HG03196 (cell line): ENCODE results near the gene C19orf12.
"Not testable (repeated sequence)": the region's sequence is repeated elsewhere in the genome, so short reads cannot be mapped to it uniquely, and the experiment has no call there.

Experiments used
- ATAC-seq: cut with Tn5 transposase; IDR thresholded peaks from one replicate; pipeline ENCODE4 v1.9.1; 2021; ENCODE audit not compliant: unreplicated experiment

C19orf12 gene

GRCh38 chr19:29677001-29677817 is 37.9 kb downstream of the C19orf12 start:
- no peak for ATAC-seq

GRCh38 chr19:29676586-29676985 is 38.5 kb downstream of the C19orf12 start:
- ATAC-seq = no peak

- ATAC-seq = no peak
Observed at GRCh38 chr19:29675650-29676186, 39.3 kb downstream of the C19orf12 start.

DNA sequence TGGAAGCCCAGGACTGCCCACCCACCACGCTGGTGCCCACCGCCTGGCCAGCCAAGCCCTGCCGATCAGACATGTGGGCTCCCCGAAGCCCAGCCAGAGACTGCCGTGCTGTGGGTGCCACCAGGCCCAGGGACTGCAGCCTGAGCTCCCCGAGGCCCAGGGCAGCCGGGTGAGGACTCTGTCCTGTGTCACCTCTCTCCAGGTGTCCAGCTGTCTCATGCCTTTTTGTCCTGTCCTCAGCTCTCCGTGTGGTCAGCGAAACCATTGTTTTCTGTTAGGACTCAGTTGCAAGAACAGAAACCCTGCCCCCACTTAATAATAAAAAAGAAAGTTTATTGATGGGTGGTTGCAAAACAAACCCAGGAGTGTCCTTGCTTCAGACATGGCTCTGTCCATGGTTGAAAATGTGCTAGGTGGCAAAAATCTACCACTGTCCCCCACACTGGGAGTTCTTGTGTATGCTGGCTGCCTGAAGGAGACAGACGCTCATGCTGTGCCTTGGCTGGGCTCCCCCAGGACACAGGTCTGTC is 39.9 kb downstream of the C19orf12 start:
- no peak for ATAC-seq

DNA sequence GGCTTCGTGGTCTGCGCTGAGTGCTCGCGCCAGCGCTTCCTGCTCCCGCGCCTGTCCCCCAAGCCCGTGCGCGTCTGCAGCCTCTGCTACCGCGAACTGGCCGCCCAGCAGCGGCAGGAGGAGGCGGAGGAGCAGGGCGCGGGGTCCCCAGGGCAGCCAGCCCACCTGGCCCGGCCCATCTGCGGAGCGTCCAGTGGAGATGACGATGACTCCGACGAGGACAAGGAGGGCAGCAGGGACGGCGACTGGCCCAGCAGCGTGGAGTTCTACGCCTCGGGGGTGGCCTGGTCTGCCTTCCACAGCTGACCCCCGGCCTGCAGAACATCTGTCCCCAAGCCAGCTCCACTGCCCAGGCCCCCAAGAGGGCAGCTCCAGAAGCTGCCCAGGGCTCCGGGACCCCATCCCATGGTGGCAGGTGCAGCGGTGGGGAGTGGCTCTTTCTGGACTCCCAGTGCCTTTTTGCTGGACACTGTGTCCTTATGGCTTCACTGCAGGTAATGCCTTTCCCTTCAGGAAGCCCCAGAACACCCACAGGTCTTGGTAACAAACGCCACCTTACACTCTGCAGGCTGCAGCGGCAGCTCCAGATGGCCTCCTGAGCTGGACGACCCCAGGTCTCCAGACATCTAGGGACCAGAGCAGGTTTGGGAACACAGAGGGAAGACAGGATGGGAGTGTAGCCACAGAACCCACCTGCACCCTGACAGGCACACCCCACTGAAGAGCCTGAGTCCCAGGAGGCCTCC is 40.5 kb downstream of the C19orf12 start:
- no peak for ATAC-seq

DNA sequence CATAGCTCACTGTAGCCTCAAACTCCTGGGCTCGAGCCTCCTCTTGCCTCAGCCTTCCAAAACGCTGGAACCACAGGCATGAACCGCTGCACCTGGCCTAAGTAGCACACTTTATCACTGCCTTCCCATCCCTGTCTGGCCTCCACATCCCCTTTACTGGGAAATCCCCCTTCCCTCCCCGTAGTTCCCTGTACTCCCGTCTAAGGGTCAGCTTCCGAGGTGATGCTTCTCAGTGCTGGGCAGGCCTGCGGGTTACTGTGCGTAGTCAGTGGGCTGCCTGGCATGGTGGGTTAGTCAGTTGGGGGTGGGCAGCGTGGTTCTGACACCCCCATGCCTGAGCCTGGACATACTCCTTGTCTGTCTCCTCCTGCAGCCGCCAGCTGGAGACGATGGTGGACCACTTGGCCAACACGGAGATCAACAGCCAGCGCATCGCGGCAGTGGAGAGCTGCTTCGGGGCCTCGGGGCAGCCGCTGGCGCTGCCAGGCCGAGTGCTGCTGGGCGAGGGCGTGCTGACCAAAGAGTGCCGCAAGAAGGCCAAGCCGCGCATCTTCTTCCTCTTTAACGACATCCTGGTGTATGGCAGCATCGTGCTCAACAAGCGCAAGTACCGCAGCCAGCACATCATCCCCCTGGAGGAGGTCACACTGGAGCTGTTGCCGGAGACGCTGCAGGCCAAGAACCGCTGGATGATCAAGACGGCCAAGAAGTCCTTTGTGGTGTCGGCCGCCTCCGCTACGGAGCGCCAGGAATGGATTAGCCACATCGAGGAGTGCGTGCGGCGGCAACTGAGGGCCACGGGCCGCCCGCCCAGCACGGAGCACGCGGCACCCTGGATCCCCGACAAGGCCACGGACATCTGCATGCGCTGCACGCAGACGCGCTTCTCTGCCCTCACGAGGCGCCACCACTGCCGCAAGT is 41.4 kb downstream of the C19orf12 start:
- ATAC-seq = no peak

- ATAC-seq = peak; percentile 41
Observed at GRCh38 chr19:29672933-29673336, 42.1 kb downstream of the C19orf12 start.

DNA sequence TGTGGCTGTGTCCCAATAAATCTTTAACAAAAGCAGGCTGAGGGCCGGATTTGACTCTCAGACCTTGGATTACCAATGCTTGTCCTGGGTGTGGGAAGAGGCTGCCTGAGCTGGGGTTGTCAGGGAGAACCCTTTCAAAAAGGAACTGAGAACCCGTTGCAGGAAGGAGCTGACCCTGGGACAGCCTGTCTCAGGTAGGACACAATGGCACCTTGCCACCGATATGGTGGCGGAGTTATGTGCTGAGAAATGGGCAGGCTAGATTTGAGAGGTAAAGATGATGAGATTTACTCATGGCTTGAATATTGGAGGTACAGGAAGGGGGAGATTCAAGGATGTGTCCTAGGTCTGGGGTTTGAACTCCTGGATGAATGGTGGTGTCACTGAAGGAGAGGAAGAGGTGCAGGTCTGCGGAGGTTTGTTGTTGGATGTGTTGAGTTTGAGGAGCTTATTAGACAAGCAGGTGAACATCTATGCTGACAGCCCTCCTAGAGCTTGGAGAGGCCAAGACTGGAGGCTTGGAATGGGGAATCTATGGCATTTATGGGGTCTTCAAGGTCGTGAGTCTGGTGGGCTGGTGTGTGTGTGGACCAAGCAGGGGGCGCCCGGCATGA is 42.6 kb downstream of the C19orf12 start:
- ATAC-seq = no peak

GRCh38 chr19:29671393-29672160 is 43.5 kb downstream of the C19orf12 start:
- ATAC-seq = peak; percentile 52

DNA sequence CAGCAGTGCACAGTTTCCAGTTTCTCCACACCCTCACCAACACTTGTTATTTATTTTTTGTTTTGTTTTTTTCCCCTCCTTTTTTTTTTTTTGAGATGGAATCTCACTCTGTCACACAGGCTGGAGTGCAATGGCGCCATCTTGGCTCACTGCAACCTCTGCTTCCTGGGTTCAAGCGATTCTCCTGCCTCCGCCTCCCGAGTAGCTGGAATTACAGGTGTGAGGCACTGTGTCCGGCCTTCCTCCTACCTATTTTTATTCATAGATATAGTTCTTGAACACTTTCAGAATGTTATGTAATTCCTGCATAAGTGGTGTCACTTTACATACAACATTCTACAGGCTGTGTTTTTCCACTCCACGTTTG is 44.1 kb downstream of the C19orf12 start:
- ATAC-seq = not testable (repeated sequence)

- ATAC-seq = no peak
Observed at GRCh38 chr19:29670255-29670654, 44.8 kb downstream of the C19orf12 start.

DNA sequence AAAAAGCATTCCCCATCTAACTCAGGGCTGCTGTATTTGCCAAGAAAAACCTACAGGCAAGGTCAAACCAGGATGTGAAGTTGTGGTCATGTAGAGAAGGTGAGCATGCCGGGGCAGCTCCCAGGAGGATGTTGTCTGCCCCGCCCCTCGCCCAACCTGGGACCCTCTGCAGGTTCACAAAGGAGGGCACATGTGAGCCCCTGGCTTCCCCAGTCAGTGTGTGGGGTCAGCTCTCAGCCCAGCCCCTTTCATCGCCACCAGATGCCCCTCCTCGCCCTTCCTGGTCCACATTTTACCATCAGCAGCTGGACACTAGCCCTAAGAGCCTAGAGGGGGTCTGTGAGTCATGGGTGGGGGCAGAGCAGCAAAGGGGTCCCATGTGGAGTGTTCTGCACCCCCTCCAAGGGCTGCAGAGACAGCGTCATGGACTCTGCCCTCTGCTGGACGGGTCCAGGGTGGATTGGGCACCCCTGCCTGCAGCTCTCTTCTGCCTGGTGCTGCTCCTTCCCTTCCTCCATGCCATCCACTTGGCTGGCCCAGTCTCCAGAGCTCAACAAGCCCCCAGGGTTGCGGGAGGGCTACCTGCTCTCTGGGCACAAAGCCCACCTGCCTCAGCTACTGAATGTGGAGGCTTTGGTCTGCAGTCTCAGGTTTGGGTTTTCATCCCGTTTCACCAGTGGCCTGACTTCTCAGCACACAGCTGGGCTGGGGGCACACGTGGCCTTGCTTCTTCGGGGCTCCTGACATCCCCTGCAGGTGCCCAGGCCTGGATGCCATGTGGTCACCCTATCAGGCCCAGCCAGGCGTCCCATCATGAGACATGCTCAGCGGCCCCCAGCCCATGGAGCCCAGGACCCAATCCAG is 46.1 kb downstream of the C19orf12 start:
- no peak for ATAC-seq

DNA sequence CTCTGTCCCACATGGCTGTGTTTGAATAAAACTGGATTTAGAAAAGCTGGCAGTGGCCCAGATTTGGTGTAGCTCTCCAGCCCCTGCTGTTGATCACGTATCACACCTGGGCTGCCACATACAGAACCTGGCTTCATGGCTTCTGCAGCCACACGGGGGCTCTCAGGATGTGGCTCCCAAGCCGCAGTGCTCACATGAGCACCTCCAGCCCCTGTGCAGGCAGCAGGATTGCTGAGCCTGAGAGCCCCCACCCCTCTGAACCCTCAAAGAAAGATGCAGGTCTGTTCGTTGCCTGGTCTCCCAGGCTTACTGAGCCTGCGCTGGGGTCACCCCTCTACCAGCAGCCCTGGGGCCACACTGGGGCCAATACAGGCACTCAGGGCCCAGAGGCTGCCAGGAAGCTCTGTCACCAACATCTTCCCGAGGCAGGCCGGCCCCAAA is 47.1 kb downstream of the C19orf12 start:
- no peak for ATAC-seq

GRCh38 chr19:29667387-29667783 is 47.7 kb downstream of the C19orf12 start:
- ATAC-seq = no peak

GRCh38 chr19:29666578-29667386 is 48.3 kb downstream of the C19orf12 start:
- ATAC-seq = no peak

DNA sequence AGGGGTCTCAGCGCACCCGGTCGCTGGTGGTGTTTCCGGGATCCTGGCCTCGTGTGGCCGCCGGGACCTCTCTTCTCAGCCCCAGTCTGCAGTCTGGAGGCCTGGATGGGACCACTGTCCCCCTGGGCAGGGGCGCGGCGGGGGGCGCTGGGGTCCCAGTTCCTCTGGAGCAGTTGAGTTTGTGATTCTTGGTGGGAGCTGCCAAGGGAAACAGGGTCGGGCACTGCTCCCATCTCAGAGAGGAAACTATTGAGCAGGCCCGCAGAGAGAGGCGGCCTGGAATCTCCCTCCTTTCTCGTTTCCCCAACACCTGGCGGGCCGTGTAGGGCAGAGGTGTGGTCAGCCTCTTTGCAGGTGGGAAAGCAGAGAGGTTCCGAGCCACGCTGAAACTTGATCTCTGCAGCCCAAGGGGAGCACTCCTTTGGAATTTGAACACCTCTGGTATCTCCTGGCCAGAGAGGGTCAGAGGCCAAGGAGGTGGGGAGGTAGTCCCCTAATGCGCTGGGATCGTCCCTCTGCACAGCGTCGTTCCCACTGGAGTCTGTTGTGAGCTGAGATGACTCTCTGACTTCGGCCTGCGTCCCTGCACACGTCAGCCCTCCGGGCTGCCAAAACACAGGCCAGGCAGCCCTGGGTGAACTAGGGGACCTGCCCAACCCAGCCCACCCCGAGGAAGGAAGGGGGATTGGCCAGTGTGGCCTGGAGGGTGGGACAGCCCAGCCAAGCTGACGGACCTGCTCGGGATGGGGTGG is 49.1 kb downstream of the C19orf12 start:
- no peak for ATAC-seq

DNA sequence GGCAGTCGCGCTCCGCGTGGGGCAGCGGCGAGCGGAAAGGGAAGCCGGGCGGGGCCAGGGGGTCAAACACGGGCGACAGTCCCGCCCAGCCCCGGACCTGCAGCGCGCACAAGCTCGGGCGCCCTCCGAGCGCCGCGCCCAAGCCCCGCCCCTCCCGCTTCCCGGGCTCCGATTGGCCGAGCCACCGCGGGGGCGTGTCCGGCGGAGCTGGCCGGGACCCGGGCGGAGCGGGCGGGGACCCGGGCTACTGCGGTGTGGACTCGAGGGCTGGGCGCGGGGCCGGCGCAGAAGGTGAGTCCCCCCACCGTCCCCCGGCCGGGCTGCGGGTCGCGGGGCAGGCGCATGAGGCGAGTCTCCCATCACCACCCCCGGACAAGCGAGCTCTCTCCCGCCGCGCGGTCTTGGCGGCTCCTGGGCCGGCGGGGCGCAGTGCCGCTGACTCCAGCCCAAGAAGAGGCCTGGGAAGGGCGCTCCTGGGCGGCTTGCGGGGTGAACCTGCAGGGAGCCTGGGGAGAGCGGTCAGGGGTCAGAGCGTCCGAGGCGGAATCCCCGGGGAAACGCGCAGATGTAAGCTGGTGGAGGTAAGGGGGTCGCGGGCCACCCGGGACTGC is 49.7 kb downstream of the C19orf12 start, which contains the start of gene PLEKHF1:
PLEKHF1 (plus strand) TSS at position 247 of the 611 bp plus-strand sequence. CDS start 8,379 bp downstream, outside the sequence.
- ATAC-seq = peak; percentile 72
